ENCODE measurements around the gene PID1. TPM values are rescaled to one million over a fixed set of nuclear protein-coding genes. Genes with fewer than 3 reads are reported as not detected.

PID1 gene, protein sequence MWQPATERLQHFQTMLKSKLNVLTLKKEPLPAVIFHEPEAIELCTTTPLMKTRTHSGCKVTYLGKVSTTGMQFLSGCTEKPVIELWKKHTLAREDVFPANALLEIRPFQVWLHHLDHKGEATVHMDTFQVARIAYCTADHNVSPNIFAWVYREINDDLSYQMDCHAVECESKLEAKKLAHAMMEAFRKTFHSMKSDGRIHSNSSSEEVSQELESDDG
- 0.95 and 1.4 TPM in 2 replicates for total RNA-seq (2014; rRNA removed; shearing (Covaris generic))
- 3.4 and 3.9 TPM in 2 replicates for polyA plus RNA-seq (2015; cell fraction: cytosol; rRNA removed)
- 0.91 and 1.4 TPM in 2 replicates for polyA plus RNA-seq (2015; cell fraction: nucleus; rRNA removed)

- in situ Hi-C loops (cut with HindIII; ENCODE audit: low pct_unique_long_range_greater_than_20kb, low sequenced_read_pairs), result no loop called here
- peak; percentile 33 for DNase-seq (ENCODE audit: low read depth, low spot score)
Observed at GRCh38 chr2:229270551-229271410, at the start of gene PID1. PID1 (minus strand) TSS chr2:229271287; CDS start chr2:229271043, 244 bp downstream.

DNA sequence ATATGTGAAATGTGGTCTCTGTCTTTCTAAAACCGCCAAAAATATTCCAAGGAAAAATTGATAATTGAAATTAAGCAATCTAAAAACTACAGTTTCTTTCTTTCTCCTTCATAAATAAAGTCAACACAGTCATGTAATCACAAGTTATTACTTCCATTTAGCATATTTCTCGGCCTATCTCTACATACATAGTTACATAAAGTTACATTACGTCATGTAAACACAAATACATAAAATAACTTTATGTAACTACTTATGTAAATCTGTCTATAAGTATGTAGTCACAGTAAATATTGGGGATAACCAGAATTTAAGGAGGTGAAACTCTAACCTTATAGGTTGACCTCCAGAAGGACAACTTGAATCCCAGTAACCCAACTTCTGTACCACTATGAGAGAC is 48.5 kb upstream of the PID1 start:
- DNase-seq (ENCODE audit: low read depth, low spot score), result no peak
- in situ Hi-C loops (cut with HindIII; ENCODE audit: low pct_unique_long_range_greater_than_20kb, low sequenced_read_pairs), result no loop called here

- in situ Hi-C loops (cut with HindIII; ENCODE audit: low pct_unique_long_range_greater_than_20kb, low sequenced_read_pairs), result no loop called here
- no peak for DNase-seq (ENCODE audit: low read depth, low spot score)
Observed at GRCh38 chr2:229314117-229314516, 43.0 kb upstream of the PID1 start.

DNA sequence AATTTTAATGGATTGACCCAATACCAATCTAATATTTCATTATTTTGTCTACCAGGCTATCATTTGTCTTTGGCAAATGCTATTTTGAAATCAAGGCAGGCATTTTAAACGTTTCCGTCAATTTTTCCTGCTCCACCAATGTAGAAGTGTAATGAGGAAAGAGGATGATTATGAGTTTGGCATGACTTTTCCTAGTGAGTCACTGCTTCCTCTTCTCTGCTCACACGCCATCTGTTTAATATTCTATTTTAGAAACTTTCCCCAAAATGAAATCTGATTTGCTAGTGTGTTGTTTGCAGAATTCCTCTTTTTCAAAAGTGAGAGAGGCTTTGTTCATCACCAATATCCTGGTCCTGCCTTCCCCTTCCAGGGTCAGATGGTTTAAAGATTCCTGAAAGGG is 42.5 kb upstream of the PID1 start:
- in situ Hi-C loops (cut with HindIII; ENCODE audit: low pct_unique_long_range_greater_than_20kb, low sequenced_read_pairs), result no loop called here
- no peak for DNase-seq (ENCODE audit: low read depth, low spot score)

DNA sequence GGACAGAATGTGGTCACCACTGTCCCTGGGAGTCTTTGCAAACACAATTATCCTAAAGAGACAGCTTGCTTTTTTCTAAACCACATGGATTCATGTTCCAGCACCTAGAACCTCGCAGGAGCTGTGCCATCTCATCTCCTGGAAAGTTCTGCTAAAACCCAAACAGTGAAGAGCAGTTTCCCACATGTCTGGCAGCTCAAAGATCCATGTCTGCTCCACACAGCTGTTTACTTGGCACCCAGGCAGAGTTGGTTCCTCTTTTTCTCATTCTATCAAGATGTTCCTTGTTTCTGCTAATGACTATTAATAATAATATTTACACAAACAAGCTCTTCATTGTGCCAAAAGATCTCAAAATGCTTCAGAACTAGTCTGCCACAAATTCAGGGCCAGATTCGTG is 30.1 kb upstream of the PID1 start:
- DNase-seq (ENCODE audit: low read depth, low spot score), result no peak
- in situ Hi-C loops (cut with HindIII; ENCODE audit: low pct_unique_long_range_greater_than_20kb, low sequenced_read_pairs), result no loop called here

- in situ Hi-C loops (cut with HindIII; ENCODE audit: low pct_unique_long_range_greater_than_20kb, low sequenced_read_pairs), result no loop called here
- no peak for DNase-seq (ENCODE audit: low read depth, low spot score)
Observed at GRCh38 chr2:229300790-229301189, 29.7 kb upstream of the PID1 start.

DNA sequence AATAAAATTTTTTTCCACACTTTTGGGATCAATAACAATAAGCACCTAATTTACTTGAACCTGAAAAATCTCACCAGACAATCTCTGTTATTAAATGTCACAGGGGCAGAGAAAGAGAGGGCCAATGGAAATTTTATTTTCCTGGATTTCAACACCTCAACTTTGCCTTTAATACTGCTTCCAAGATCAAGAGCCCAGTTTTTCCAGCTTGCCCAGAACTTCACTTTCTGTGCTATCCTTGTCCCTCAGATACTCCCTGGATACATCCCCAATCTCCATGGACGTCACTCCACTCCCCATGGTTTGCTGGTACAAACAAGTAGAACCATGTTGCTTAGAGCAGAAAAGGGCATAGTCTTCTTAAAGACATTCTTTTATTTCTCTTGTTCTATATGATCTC is 29.3 kb upstream of the PID1 start:
- DNase-seq (ENCODE audit: low read depth, low spot score), result no peak
- in situ Hi-C loops (cut with HindIII; ENCODE audit: low pct_unique_long_range_greater_than_20kb, low sequenced_read_pairs), result no loop called here

- in situ Hi-C loops (cut with HindIII; ENCODE audit: low pct_unique_long_range_greater_than_20kb, low sequenced_read_pairs), result no loop called here
Observed at GRCh38 chr2:229297247-229297646, 26.2 kb upstream of the PID1 start.

GRCh38 chr2:229296536-229296935 is 25.4 kb upstream of the PID1 start:
- DNase-seq (ENCODE audit: low read depth, low spot score), result no peak
- in situ Hi-C loops (cut with HindIII; ENCODE audit: low pct_unique_long_range_greater_than_20kb, low sequenced_read_pairs), result no loop called here

More at GRCh38 chr2:229297247-229297646, 26.2 kb upstream of the PID1 start:
- peak; percentile 59 for DNase-seq (ENCODE audit: low read depth, low spot score)

DNA sequence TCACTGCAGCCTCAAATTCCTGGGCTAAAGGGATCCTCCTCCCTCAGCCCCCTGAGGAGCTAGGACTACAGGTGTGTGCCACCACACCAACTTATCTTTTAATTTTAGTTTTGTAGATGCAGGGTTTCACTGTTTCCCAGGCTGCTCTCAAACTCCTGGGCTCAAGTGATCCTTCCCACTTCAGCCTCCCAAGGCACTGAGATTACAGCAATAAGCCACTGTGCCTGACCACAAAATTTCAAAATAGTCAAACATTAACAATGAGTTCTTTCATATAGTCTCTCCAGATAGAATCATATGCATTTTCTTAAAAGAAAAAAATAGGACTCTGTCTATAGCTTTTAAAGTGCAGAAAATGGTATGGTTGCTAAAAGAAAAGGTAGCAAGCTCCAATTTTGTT is 24.9 kb upstream of the PID1 start:
- in situ Hi-C loops (cut with HindIII; ENCODE audit: low pct_unique_long_range_greater_than_20kb, low sequenced_read_pairs), result no loop called here
- peak; percentile 81 for DNase-seq (ENCODE audit: low read depth, low spot score)

- in situ Hi-C loops (cut with HindIII; ENCODE audit: low pct_unique_long_range_greater_than_20kb, low sequenced_read_pairs), result no loop called here
- DNase-seq (ENCODE audit: low read depth, low spot score), result no peak
Observed at GRCh38 chr2:229287823-229288222, 16.7 kb upstream of the PID1 start.

DNA sequence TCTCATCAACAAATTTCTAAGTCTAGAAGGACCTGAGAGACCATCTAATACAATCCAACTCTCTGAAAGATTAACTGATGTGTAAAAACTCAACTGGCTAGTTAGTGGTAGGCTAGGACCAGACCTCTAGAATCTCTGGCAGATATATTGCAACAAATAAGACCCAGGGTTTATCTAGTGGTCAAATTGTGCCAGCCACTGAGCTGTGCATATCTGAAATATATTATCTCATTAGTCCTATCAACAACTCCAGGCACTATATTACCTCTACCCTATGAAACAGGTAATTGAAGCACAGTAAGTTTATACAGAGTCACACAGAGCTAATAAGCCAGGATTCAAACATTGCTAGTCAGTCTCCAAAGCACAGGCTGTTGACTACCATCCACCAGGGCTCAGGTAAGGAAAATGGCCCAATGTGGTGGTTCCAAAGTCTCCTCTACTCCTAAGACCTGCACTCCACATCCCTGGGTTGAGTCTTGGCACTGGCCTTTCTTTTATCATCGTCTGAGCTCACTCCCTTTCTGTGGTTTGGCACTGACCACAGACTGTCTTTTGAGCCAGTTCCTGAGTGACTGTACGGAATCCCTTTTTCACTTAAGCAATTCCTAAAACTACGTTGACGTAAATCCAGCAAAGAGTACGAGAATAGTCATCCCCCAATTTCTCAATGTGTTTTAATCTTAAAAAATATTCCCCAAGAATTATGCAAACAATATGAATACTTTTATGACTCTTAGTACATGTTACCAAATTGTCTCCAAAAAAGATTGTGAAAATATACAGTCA is 11.9 kb upstream of the PID1 start:
- DNase-seq (ENCODE audit: low read depth, low spot score), result peak; percentile 26
- in situ Hi-C loops (cut with HindIII; ENCODE audit: low pct_unique_long_range_greater_than_20kb, low sequenced_read_pairs), result no loop called here

DNA sequence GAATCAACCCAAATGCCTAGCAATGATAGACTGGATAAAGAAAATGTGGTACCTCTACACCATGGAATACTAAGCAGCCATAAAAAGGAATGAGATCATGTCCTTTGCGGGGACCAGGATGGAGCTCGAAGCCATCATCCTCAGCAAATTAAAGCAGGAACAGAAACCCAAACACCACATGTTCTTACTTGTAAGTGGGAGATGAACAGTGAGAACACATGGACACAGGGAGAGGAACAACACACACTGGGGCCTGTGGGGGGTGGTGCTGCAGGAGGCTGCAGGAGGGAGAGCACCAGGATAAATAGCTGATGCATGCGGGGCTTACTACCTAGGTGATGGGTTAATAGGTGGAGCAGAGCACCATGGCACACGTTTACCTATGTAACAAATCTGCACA is 8.4 kb upstream of the PID1 start:
- DNase-seq (ENCODE audit: low read depth, low spot score), result no peak
- in situ Hi-C loops (cut with HindIII; ENCODE audit: low pct_unique_long_range_greater_than_20kb, low sequenced_read_pairs), result no loop called here

DNA sequence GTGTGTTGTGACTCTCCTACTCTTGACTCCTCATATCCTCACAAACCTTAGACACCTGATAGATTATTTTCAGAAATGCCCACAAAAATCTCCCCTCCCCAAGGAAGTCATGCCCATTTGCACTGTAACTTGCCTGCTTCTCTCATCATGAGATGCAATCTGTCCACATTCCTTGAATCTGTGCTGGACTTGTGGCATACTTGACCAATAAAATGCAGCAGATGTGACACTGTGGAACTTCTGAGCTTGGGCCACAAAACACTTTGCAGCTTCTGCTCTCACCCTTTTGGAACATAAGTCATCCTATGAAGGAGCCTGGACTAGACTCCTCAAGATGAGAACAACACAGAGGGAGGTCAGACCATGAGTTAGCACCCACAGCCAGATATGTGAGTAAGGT is 4.4 kb upstream of the PID1 start:
- in situ Hi-C loops (cut with HindIII; ENCODE audit: low pct_unique_long_range_greater_than_20kb, low sequenced_read_pairs), result no loop called here
- no peak for DNase-seq (ENCODE audit: low read depth, low spot score)

DNA sequence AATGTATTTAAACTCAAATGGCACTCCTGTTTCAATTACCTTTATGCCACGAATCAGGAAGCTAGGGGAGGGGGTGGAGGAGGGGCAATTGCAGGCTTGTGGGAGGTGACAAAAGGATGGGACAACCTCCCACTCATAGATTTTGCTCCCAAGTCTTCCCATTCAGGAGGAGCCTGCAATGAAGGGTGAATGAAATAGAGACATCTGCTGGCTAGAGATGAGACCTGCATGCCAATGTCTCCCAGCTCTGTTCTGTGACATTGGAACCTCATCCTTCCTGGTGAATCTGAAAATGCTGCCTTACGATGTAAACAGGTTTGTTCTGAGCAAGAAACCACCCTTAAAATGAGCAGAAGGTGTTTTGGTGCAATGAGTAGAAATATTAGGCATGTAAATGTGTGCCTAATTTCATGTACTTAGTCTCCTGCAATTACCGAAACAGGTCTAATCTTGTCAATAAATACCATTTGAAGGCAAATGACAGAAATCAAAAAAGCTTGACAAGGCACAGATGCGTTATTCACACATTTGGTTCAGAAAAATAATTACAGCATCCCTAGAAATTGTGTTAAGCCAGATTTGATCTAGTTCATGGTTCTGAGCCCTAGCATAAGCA is 2.7 kb upstream of the PID1 start:
- in situ Hi-C loops (cut with HindIII; ENCODE audit: low pct_unique_long_range_greater_than_20kb, low sequenced_read_pairs), result no loop called here
- peak; percentile 93 for DNase-seq (ENCODE audit: low read depth, low spot score)

DNA sequence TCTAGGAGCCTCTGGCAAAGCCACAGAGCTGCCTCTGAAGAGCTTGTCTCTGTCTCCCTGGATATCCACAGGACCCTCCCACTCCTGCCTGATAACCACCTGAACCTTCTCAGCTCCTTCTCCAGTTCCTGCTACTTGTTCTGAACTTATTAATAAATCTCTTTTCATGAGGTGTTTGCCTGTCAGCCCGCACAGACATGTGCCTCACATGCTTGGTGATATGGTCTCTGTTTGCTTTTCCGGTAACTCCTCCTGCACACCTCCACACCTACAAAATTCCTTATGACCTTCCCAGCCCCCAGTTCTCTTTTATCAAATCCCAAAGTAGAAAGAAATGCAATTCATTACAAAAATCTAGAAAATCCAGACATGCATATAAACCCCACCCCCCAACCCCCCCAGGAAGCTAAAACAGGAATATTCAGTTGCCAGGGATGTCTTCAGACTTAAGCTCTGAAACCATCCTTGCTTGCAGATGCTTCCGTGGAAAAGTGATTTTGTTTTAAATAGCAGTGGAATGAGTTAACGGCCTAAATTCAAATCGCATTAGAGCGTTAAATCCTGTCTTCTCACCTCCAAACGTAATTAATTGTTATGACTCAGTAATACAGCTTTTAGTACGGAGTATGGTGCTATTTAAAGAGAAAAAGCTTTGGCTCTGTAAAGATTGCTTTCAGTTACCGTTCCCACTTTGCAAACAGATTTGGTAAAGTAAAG is 2.1 kb upstream of the PID1 start:
- DNase-seq (ENCODE audit: low read depth, low spot score), result no peak
- in situ Hi-C loops (cut with HindIII; ENCODE audit: low pct_unique_long_range_greater_than_20kb, low sequenced_read_pairs), result no loop called here

GRCh38 chr2:229269941-229270340 is 1.1 kb downstream of the PID1 start:
- in situ Hi-C loops (cut with HindIII; ENCODE audit: low pct_unique_long_range_greater_than_20kb, low sequenced_read_pairs), result no loop called here
- no peak for DNase-seq (ENCODE audit: low read depth, low spot score)
